ENCODE results near the gene TUBB4B.

Gene TUBB4B

GRCh38 chr9:137278721-137279711 lies 37.9 kb downstream of the TUBB4B start:
- Histone ChIP-seq H3K4me2 (ENCODE audit: low read depth, low read length, poor library complexity, severe bottlenecking) (no peak overlapping the region), H3F3A (ENCODE audit: insufficient read depth) (peaks cover 7% of the 10 kb centered on the region; the same call in 1 of the 2 replicates), H3K27ac (ENCODE audit: low read depth, low read length) (no peak overlapping the region), H3K9me2 (replicated peaks; ENCODE audit: insufficient read depth, low read length) (no peaks in the 10 kb centered on the region), H3K36me3 (ENCODE audit: low read length) (no peaks in the 10 kb centered on the region), H3K27me3 (ENCODE audit: low read length) (no peaks in the 10 kb centered on the region), H3K9me3 (ENCODE audit: insufficient read depth, low read length) (no peaks in the 10 kb centered on the region), H2AFZ (ENCODE audit: low read depth, low read length, severe bottlenecking) (no peak overlapping the region), H3K9ac (ENCODE audit: low read length) (no peak overlapping the region), H3K79me2 (ENCODE audit: insufficient read depth, low read length) (no peaks in the 10 kb centered on the region), H3K4me3 (ENCODE audit: insufficient read depth, low read length, poor library complexity, severe bottlenecking) (no peak overlapping the region), H4K20me1 (ENCODE audit: low read depth, low read length) (no peaks in the 10 kb centered on the region)
- TF ChIP-seq EZH2phosphoT487 (conservative IDR thresholded peaks at IDR 0.05; ENCODE audit: low read length) = no peak
- TF ChIP-seq CTCF (IDR thresholded peaks at IDR 0.05; ENCODE audit: insufficient read depth, low read length, poor library complexity, severe bottlenecking) = no peak

GRCh38 chr9:137279741-137280473 lies 38.8 kb downstream of the TUBB4B start:
- H3K27ac ChIP-seq (ENCODE audit: low read depth, low read length) = no peak overlapping the region
- H3K27me3 ChIP-seq (ENCODE audit: low read length) = no peaks in the 10 kb centered on the region
- H3K79me2 ChIP-seq (ENCODE audit: insufficient read depth, low read length) = no peaks in the 10 kb centered on the region
- H3K4me3 ChIP-seq (ENCODE audit: insufficient read depth, low read length, poor library complexity, severe bottlenecking) = no peak overlapping the region
- H3K4me2 ChIP-seq (ENCODE audit: low read depth, low read length, poor library complexity, severe bottlenecking) = no peak overlapping the region
- H4K20me1 ChIP-seq (ENCODE audit: low read depth, low read length) = no peaks in the 10 kb centered on the region
- no peaks in the 10 kb centered on the region for H3K9me2 ChIP-seq (replicated peaks; ENCODE audit: insufficient read depth, low read length)
- TF ChIP-seq CTCF (IDR thresholded peaks at IDR 0.05; ENCODE audit: insufficient read depth, low read length, poor library complexity, severe bottlenecking) (no peak), EZH2phosphoT487 (conservative IDR thresholded peaks at IDR 0.05; ENCODE audit: low read length) (no peak)
- no peak overlapping the region for H2AFZ ChIP-seq (ENCODE audit: low read depth, low read length, severe bottlenecking)
- H3K9me3 ChIP-seq (ENCODE audit: insufficient read depth, low read length) = no peaks in the 10 kb centered on the region
- peaks cover 7% of the 10 kb centered on the region; the same call in 1 of the 2 replicates for H3F3A ChIP-seq (ENCODE audit: insufficient read depth)
- no peaks in the 10 kb centered on the region for H3K36me3 ChIP-seq (ENCODE audit: low read length)
- no peak overlapping the region for H3K9ac ChIP-seq (ENCODE audit: low read length)

- no peak overlapping the region for H3K4me2 ChIP-seq (ENCODE audit: low read depth, low read length, poor library complexity, severe bottlenecking)
- H2AFZ ChIP-seq (ENCODE audit: low read depth, low read length, severe bottlenecking) = no peak overlapping the region
- H3K4me3 ChIP-seq (ENCODE audit: insufficient read depth, low read length, poor library complexity, severe bottlenecking) = no peak overlapping the region
- no peaks in the 10 kb centered on the region for H3K79me2 ChIP-seq (ENCODE audit: insufficient read depth, low read length)
- TF ChIP-seq EZH2phosphoT487 (conservative IDR thresholded peaks at IDR 0.05; ENCODE audit: low read length) (no peak), CTCF (IDR thresholded peaks at IDR 0.05; ENCODE audit: insufficient read depth, low read length, poor library complexity, severe bottlenecking) (no peak)
- no peaks in the 10 kb centered on the region for H3K27me3 ChIP-seq (ENCODE audit: low read length)
- no peaks in the 10 kb centered on the region for H4K20me1 ChIP-seq (ENCODE audit: low read depth, low read length)
- H3K9ac ChIP-seq (ENCODE audit: low read length) = no peak overlapping the region
- H3K9me3 ChIP-seq (ENCODE audit: insufficient read depth, low read length) = no peaks in the 10 kb centered on the region
- peaks cover 7% of the 10 kb centered on the region; the same call in 1 of the 2 replicates for H3F3A ChIP-seq (ENCODE audit: insufficient read depth)
- H3K27ac ChIP-seq (ENCODE audit: low read depth, low read length) = no peak overlapping the region
- H3K36me3 ChIP-seq (ENCODE audit: low read length) = no peaks in the 10 kb centered on the region
- no peaks in the 10 kb centered on the region for H3K9me2 ChIP-seq (replicated peaks; ENCODE audit: insufficient read depth, low read length)
Observed at GRCh38 chr9:137280474-137281344, 39.6 kb downstream of the TUBB4B start.
